HCT116 (cell line): Measurements from ENCODE around the gene TMEM120A. TPM values are rescaled to one million over a fixed set of nuclear protein-coding genes. Genes with fewer than 3 reads are reported as not detected.

Source experiments
- ATAC-seq: fragments of 200-7000 bp; cut with Tn5 transposase; 2 replicates; pipeline ENCODE4 v1.9.1; 2020; ENCODE audit warnings: mild to moderate bottlenecking, moderate library complexity
- BruUV-seq: library from RNA; stranded (reverse); fragments of 400-500 nt; replicated peaks from 2 replicates; lab custom pipeline; 2021; lab: Mats Ljungman, UMichigan
- CTCF ChIA-PET: fragments of 300-600 bp; sonication (Branson Sonifier 250); formaldehyde crosslinking; loops from one replicate; lab custom pipeline; 2021; ENCODE audit warnings: antibody characterized with exemption; lab: Charles Lee
- POLR2A ChIA-PET: fragments of 300-600, 350-600 bp; sonication (Branson Sonifier 250); formaldehyde crosslinking; loops from one replicate; lab custom pipeline; 2021; ENCODE audit warnings: antibody characterized with exemption; lab: Charles Lee
- RAD21 ChIA-PET, 2 experiments: fragments of 300-600 bp; sonication (Branson Sonifier 250); formaldehyde crosslinking; loops; one replicate each; lab custom pipeline; 2023; ENCODE audit warnings: low total read pairs in 2 of 2; ENCODE audit not compliant: uncharacterized antibody in 2 of 2, unreplicated experiment in 2 of 2, low non-redundant PET in 1 of 2; lab: Charles Lee
- DNase-seq: peaks from one replicate; pipeline ENCODE4 v3.0.0-alpha.2; 2010; ENCODE audit warnings: low read depth, low spot score
- H2AFZ ChIP-seq: fragments of 200-600 bp; shearing (Covaris generic), sonication (generic); 2 replicates; pipeline ENCODE4 v1.6.1; 2017; ENCODE audit warnings: low read depth, mixed run types, mixed read lengths, antibody characterized with exemption, low read length; ENCODE audit not compliant: poor library complexity, severe bottlenecking
- H3K27ac ChIP-seq: 2 replicates; pipeline ENCODE4 v1.5.1; 2012; ENCODE audit warnings: low read depth, low read length
- H3K27me3 ChIP-seq: fragments of 200-600 bp; sonication (generic); 2 replicates; pipeline ENCODE4 v1.6.1; 2016; ENCODE audit warnings: mixed run types, low read length, mixed read lengths; ENCODE audit not compliant: insufficient read depth
- H3K36me3 ChIP-seq, 2 experiments: fragments of 200-500 bp in 1 of 2; fragments of 200-600 bp in 1 of 2; sonication (Bioruptor generic) in 1 of 2; sonication (generic) in 1 of 2; 2 replicates each; pipeline versions ENCODE4 v1.5.1 to v1.6.1; 2014 to 2016; ENCODE audit warnings: low read length in 2 of 2, inconsistent platforms in 1 of 2, mixed read lengths in 1 of 2, mixed run types in 1 of 2; ENCODE audit not compliant: insufficient read depth in 2 of 2, control insufficient read depth in 1 of 2
- H3K4me1 ChIP-seq, 2 experiments: fragments of 200-600 bp in 1 of 2; sonication (generic) in 1 of 2; 2 replicates each; pipeline versions ENCODE4 v1.5.1 to v1.6.1; 2012 to 2017; ENCODE audit warnings: low read length in 2 of 2, inconsistent platforms in 1 of 2, mild to moderate bottlenecking in 1 of 2, mixed read lengths in 1 of 2, mixed run types in 1 of 2, moderate library complexity in 1 of 2; ENCODE audit not compliant: insufficient read depth in 2 of 2, control insufficient read depth in 1 of 2
- H3K4me2 ChIP-seq: fragments of 200-600 bp; sonication (generic); 2 replicates; pipeline ENCODE4 v1.6.1; 2017; ENCODE audit warnings: mixed run types, low read length, mixed read lengths
- H3K4me3 ChIP-seq, 2 experiments: fragments of 200-600 bp in 1 of 2; sonication (generic) in 1 of 2; replicated peaks in 1 of 2; 2 replicates each; pipeline ENCODE4 v1.5.1; 2011 to 2016; ENCODE audit warnings: low read length in 2 of 2, control low read depth in 1 of 2, low read depth in 1 of 2, mild to moderate bottlenecking in 1 of 2, mixed read lengths in 1 of 2, mixed run types in 1 of 2
- H3K79me2 ChIP-seq: fragments of 200-600 bp; sonication (generic); 2 replicates; pipeline ENCODE4 v1.6.1; 2017; ENCODE audit warnings: mild to moderate bottlenecking, mixed run types, low read length, moderate library complexity, mixed read lengths; ENCODE audit not compliant: insufficient read depth
- H3K9ac ChIP-seq: fragments of 200-600 bp; sonication (generic); 2 replicates; pipeline ENCODE4 v1.6.1; 2016; ENCODE audit warnings: low read length, mixed read lengths
- H3K9me2 ChIP-seq: fragments of 200-600 bp; sonication (generic), shearing (Covaris generic); 2 replicates; pipeline ENCODE4 v1.6.1; 2017; ENCODE audit warnings: mixed run types, mild to moderate bottlenecking, moderate library complexity; ENCODE audit not compliant: insufficient read depth
- H3K9me3 ChIP-seq, 2 experiments: fragments of 200-500 bp in 1 of 2; fragments of 200-600 bp in 1 of 2; sonication (Bioruptor generic) in 1 of 2; sonication (generic) in 1 of 2; 2 replicates each; pipeline ENCODE4 v1.6.1; 2014 to 2017; ENCODE audit warnings: low read length in 2 of 2, mixed read lengths in 2 of 2, inconsistent platforms in 1 of 2, low read depth in 1 of 2, mild to moderate bottlenecking in 1 of 2, mixed run types in 1 of 2, moderate library complexity in 1 of 2; ENCODE audit not compliant: control insufficient read depth in 1 of 2, insufficient read depth in 1 of 2
- H4K20me1 ChIP-seq: fragments of 200-600 bp; sonication (generic), shearing (Covaris generic); 2 replicates; pipeline ENCODE4 v1.6.1; 2017; ENCODE audit warnings: mixed run types, mild to moderate bottlenecking, moderate library complexity; ENCODE audit not compliant: insufficient read depth
- ATF3 ChIP-seq: IDR thresholded peaks from 2 replicates; pipeline ENCODE4 v1.6.1; 2012
- CEBPB ChIP-seq: IDR thresholded peaks from 2 replicates; pipeline ENCODE4 v1.6.1; 2012; ENCODE audit warnings: low read depth
- ELF1 ChIP-seq: IDR thresholded peaks from 2 replicates; pipeline ENCODE4 v1.6.1; 2012; ENCODE audit warnings: low read depth, borderline replicate concordance
- MAX ChIP-seq: IDR thresholded peaks from 2 replicates; pipeline ENCODE4 v1.6.1; 2012
- POLR2A ChIP-seq: IDR thresholded peaks from 2 replicates; pipeline ENCODE4 v1.7.0; 2011; ENCODE audit warnings: borderline replicate concordance; ENCODE audit not compliant: insufficient read depth, insufficient read length; ENCODE audit errors: extremely low read depth
- RAD21 ChIP-seq: IDR thresholded peaks from 2 replicates; pipeline ENCODE4 v1.6.1; 2012; ENCODE audit warnings: low read depth, mild to moderate bottlenecking
- REST ChIP-seq: IDR thresholded peaks from 2 replicates; pipeline ENCODE4 v1.6.1; 2012; ENCODE audit warnings: low read depth
- SP1 ChIP-seq: IDR thresholded peaks from 2 replicates; pipeline ENCODE4 v1.6.1; 2012; ENCODE audit warnings: low read depth
- SRF ChIP-seq: IDR thresholded peaks from 2 replicates; pipeline ENCODE4 v1.6.1; 2012; ENCODE audit warnings: low read depth
- TCF7L2 ChIP-seq: IDR thresholded peaks from 2 replicates; pipeline ENCODE4 v1.7.0; 2011; ENCODE audit warnings: borderline replicate concordance, inconsistent platforms; ENCODE audit not compliant: insufficient read depth, insufficient read length; ENCODE audit errors: extremely low read depth
- ZBTB33 ChIP-seq: IDR thresholded peaks from 2 replicates; pipeline ENCODE4 v1.6.1; 2011; ENCODE audit warnings: mild to moderate bottlenecking, low read length, moderate library complexity; ENCODE audit not compliant: insufficient replicate concordance; ENCODE audit errors: extremely low read depth
- ZNF274 ChIP-seq: fragments of 200-500 bp; sonication (Bioruptor generic); IDR thresholded peaks from 2 replicates; pipeline ENCODE4 v1.6.1; 2014; ENCODE audit warnings: mild to moderate bottlenecking, low read depth, low read length, inconsistent platforms
- intact Hi-C: fragments of 100-400 bp; cut with micrococcal nuclease; formaldehyde crosslinking; loops from 2 replicates; pipeline ENCODE4 v1.10.0; 2022
- total RNA-seq: library from RNA; stranded (reverse); gene quantifications from one replicate; pipeline ENCODE4 v1.2.1, GENCODE V29; 2021; ENCODE audit not compliant: unreplicated experiment

Gene TMEM120A
- total RNA-seq, 1 experiment from 2014 or later, result 25.9 TPM

- DNase-seq, result no peak
- ChIA-PET POLR2A (no interaction called here), CTCF (no interaction called here), RAD21 (no interaction called here)
- no peak for TF ChIP-seq CEBPB
- TF ChIP-seq SRF, result no peak
- TF ChIP-seq MAX, result no peak
- TF ChIP-seq POLR2A, result no peak
- TF ChIP-seq TCF7L2, result no peak
- TF ChIP-seq ZBTB33, result no peak
- TF ChIP-seq ZNF274, result no peak
- TF ChIP-seq RAD21, result no peak
- no peak for TF ChIP-seq ELF1
- TF ChIP-seq REST, result no peak
- TF ChIP-seq SP1, result no peak
- no peak for TF ChIP-seq ATF3
- intact Hi-C loops, result no loop called here
- H3K4me1 ChIP-seq, result no peaks in the 10 kb centered on the region
- no peaks in the 10 kb centered on the region for H3K9me2 ChIP-seq
- no peaks in the 10 kb centered on the region for H3K36me3 ChIP-seq
- no peak overlapping the region for H2AFZ ChIP-seq
- H4K20me1 ChIP-seq, result no peaks in the 10 kb centered on the region
- no peak for ATAC-seq
- no peak overlapping the region for H3K4me2 ChIP-seq
- no TSS peak for BruUV-seq
- H3K9me3 ChIP-seq, result no peaks in the 10 kb centered on the region
- no peak overlapping the region for H3K4me3 ChIP-seq
- H3K9ac ChIP-seq, result no peak overlapping the region
- H3K79me2 ChIP-seq, result no peaks in the 10 kb centered on the region
- H3K27ac ChIP-seq, result no peak overlapping the region
- no peaks in the 10 kb centered on the region for H3K27me3 ChIP-seq
These were observed 27.3 kb downstream of the TMEM120A start for GRCh38 chr7:75967055-75967454.
